Breast epithelium (tissue), 3 donors: ENCODE results near the gene NKD2.

Source experiments
- CTCF ChIP-seq, 3 donors: fragments of 450-650 bp; IDR thresholded peaks; one replicate each; pipeline ENCODE4 v1.5.1; 2016 to 2017; ENCODE audit warnings: antibody characterized with exemption in 3 of 3, mild to moderate bottlenecking in 3 of 3, moderate library complexity in 3 of 3
- POLR2AphosphoS5 ChIP-seq, 3 donors: sonication (generic); formaldehyde crosslinking; IDR thresholded peaks; one replicate each; pipeline ENCODE4 v1.6.1; 2017; ENCODE audit warnings: antibody characterized with exemption in 3 of 3

DNA sequence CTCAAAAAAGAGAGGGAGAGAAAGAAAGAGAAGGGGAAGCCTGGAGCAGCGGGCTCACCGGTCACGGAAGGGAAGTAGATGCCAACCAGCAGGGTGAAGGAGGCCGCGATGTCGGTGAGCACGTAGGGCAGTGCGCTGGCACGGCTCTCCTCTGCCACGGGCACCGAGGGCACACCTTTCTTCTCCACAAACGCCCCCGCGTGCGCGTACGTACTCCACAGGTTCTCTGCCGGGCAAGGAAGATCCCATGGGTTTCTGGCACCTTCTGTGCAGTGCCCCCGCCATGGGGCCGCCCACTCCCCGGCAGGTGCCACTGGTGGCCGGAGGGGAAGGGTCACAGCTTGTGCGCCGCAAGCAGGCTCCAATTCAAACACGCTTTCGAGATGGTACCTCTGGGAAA is 72.9 kb downstream of the NKD2 start:
- no peak for TF ChIP-seq CTCF (IDR thresholded peaks at IDR 0.05)
- no peak for TF ChIP-seq POLR2AphosphoS5 (IDR thresholded peaks at IDR 0.05)
